ENCODE results near the gene CLK2. TPM values are rescaled to one million over a fixed set of nuclear protein-coding genes. Genes with fewer than 3 reads are reported as not detected.

The CLK2 gene
- total and polyA plus RNA-seq, 2 of the 13 experiments (the other 11 are each of a cell fraction or from before 2014, with no cell fraction given), result 20.1 to 73.5 TPM

DNA sequence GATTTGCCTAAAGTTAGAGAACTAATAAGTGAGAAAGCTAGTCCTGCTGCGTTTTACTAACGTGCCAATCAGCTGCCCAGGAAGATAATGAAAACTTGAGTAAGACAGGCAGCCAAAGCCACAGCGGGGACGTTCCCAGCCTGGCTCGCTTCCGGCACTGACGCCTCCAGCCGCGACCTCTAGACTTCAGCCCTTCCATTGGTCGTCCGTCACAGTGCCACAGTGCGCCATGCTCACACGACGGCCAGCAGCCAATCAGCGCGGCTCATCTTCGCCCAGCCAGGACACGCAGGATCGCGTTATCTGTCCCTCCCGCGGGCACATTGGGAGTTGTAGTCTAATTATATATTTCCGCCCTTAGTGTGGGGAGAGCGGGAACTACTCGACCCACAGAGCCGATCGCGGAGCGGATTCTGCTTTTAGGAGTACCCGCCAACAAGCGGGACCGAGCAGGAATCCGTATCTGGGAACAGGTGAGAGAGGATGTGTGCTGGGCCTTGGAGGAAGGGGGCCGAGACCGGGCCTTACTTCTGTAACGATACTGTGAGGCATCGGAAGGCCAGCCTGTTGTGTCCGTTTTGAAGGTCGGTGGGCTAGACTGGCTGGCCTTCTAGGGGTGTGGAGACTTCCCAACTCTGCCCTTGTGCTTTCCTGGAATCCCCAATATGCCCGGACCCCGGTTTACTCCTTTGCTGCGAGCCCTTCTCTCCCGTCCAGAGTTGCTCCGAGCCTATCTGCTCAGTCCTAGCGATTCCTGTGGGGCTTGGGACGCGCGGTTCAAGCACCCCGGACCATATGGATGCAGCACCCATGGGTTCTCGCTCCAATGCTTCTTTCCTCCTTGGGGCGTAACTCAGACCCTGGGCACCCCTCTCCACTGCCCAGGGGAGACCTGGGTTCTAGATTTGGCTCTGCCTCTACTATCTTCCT lies 35.5 kb upstream of the CLK2 start, which contains the start of gene FDPS (continued):
- TF ChIP-seq ARHGAP35 (CRISPR knock-in tag; IDR thresholded peaks at IDR 0.05; ENCODE audit: borderline replicate concordance) (no peak), ZSCAN21 (CRISPR knock-in tag; IDR thresholded peaks at IDR 0.05; ENCODE audit: borderline replicate concordance) (peak; percentile 29; the same call in 1 of the 2 replicates), ZFY (CRISPR knock-in tag; IDR thresholded peaks at IDR 0.05) (peak; percentile 80), ATF1 (CRISPR knock-in tag; IDR thresholded peaks at IDR 0.05) (peak; percentile 98), PCBP1 (IDR thresholded peaks at IDR 0.05; ENCODE audit: borderline replicate concordance, low read depth, low read length) (no peak), KDM3A (CRISPR knock-in tag; IDR thresholded peaks at IDR 0.05; ENCODE audit: low read depth) (peak; percentile 38; the same call in 1 of the 2 replicates), SP1 (IDR thresholded peaks at IDR 0.05) (no peak), SP1 (CRISPR knock-in tag; IDR thresholded peaks at IDR 0.05) (peak; percentile 42; the same call in 1 of the 2 replicates), ZNF441 (CRISPR knock-in tag; IDR thresholded peaks at IDR 0.05; ENCODE audit: borderline replicate concordance) (peak; percentile 95), GABPA (IDR thresholded peaks at IDR 0.05; ENCODE audit: low read depth, low read length) (peak; percentile 55), GABPA (CRISPR knock-in tag; IDR thresholded peaks at IDR 0.05; ENCODE audit: low read depth) (peak; percentile 88), KMT2A (CRISPR knock-in tag; IDR thresholded peaks at IDR 0.05) (0 out of 2 replicates have a peak, but pooled peaks have one; percentile 42), ZNF121 (CRISPR knock-in tag; IDR thresholded peaks at IDR 0.05) (peak; percentile 52), ATF7 (IDR thresholded peaks at IDR 0.05) (no peak), ATF7 (CRISPR knock-in tag; IDR thresholded peaks at IDR 0.05) (0 out of 2 replicates have a peak, but pooled peaks have one; percentile 50)
- TF ChIP-seq, protein P1, sequence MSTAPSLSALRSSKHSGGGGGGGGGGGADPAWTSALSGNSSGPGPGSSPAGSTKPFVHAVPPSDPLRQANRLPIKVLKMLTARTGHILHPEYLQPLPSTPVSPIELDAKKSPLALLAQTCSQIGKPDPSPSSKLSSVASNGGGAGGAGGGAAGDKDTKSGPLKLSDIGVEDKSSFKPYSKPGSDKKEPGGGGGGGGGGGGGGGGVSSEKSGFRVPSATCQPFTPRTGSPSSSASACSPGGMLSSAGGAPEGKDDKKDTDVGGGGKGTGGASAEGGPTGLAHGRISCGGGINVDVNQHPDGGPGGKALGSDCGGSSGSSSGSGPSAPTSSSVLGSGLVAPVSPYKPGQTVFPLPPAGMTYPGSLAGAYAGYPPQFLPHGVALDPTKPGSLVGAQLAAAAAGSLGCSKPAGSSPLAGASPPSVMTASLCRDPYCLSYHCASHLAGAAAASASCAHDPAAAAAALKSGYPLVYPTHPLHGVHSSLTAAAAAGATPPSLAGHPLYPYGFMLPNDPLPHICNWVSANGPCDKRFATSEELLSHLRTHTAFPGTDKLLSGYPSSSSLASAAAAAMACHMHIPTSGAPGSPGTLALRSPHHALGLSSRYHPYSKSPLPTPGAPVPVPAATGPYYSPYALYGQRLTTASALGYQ (CRISPR knock-in tag; IDR thresholded peaks at IDR 0.05), result peak; percentile 62
- TF ChIP-seq, protein P2, sequence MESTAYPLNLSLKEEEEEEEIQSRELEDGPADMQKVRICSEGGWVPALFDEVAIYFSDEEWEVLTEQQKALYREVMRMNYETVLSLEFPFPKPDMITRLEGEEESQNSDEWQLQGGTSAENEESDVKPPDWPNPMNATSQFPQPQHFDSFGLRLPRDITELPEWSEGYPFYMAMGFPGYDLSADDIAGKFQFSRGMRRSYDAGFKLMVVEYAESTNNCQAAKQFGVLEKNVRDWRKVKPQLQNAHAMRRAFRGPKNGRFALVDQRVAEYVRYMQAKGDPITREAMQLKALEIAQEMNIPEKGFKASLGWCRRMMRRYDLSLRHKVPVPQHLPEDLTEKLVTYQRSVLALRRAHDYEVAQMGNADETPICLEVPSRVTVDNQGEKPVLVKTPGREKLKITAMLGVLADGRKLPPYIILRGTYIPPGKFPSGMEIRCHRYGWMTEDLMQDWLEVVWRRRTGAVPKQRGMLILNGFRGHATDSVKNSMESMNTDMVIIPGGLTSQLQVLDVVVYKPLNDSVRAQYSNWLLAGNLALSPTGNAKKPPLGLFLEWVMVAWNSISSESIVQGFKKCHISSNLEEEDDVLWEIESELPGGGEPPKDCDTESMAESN (CRISPR knock-in tag; conservative IDR thresholded peaks at IDR 0.05), result peak; percentile 56
- TF ChIP-seq, protein P3, sequence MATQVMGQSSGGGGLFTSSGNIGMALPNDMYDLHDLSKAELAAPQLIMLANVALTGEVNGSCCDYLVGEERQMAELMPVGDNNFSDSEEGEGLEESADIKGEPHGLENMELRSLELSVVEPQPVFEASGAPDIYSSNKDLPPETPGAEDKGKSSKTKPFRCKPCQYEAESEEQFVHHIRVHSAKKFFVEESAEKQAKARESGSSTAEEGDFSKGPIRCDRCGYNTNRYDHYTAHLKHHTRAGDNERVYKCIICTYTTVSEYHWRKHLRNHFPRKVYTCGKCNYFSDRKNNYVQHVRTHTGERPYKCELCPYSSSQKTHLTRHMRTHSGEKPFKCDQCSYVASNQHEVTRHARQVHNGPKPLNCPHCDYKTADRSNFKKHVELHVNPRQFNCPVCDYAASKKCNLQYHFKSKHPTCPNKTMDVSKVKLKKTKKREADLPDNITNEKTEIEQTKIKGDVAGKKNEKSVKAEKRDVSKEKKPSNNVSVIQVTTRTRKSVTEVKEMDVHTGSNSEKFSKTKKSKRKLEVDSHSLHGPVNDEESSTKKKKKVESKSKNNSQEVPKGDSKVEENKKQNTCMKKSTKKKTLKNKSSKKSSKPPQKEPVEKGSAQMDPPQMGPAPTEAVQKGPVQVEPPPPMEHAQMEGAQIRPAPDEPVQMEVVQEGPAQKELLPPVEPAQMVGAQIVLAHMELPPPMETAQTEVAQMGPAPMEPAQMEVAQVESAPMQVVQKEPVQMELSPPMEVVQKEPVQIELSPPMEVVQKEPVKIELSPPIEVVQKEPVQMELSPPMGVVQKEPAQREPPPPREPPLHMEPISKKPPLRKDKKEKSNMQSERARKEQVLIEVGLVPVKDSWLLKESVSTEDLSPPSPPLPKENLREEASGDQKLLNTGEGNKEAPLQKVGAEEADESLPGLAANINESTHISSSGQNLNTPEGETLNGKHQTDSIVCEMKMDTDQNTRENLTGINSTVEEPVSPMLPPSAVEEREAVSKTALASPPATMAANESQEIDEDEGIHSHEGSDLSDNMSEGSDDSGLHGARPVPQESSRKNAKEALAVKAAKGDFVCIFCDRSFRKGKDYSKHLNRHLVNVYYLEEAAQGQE (IDR thresholded peaks at IDR 0.05; ENCODE audit: borderline replicate concordance in 1 of 2, low read depth in 1 of 2, low read length in 2 of 2), result peak; percentile 48 to 83
- TF ChIP-seq, protein P4, sequence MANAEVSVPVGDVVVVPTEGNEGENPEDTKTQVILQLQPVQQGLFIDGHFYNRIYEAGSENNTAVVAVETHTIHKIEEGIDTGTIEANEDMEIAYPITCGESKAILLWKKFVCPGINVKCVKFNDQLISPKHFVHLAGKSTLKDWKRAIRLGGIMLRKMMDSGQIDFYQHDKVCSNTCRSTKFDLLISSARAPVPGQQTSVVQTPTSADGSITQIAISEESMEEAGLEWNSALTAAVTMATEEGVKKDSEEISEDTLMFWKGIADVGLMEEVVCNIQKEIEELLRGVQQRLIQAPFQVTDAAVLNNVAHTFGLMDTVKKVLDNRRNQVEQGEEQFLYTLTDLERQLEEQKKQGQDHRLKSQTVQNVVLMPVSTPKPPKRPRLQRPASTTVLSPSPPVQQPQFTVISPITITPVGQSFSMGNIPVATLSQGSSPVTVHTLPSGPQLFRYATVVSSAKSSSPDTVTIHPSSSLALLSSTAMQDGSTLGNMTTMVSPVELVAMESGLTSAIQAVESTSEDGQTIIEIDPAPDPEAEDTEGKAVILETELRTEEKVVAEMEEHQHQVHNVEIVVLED (CRISPR knock-in tag; IDR thresholded peaks at IDR 0.05; ENCODE audit: borderline replicate concordance), result peak; percentile 95
- TF ChIP-seq, protein P5, sequence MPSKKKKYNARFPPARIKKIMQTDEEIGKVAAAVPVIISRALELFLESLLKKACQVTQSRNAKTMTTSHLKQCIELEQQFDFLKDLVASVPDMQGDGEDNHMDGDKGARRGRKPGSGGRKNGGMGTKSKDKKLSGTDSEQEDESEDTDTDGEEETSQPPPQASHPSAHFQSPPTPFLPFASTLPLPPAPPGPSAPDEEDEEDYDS (CRISPR knock-in tag; IDR thresholded peaks at IDR 0.05), result peak; percentile 96

Data from HepG2 (cell line).